Activated CD4-positive, alpha-beta T cell treated with anti-CD3 and anti-CD28 coated beads, Interleukin-2, amount 50 U/mL, for 1 hour (primary cell): ENCODE results near the gene CDH26.

ENCODE experiments used
- DNase-seq: peaks from one replicate; pipeline ENCODE4 v3.0.0-alpha.2; 2020

CDH26 gene

GRCh38 chr20:59988141-59988540 lies 29.9 kb downstream of the CDH26 start:
- DNase-seq: no peak

- no peak for DNase-seq
These were observed 34.4 kb downstream of the CDH26 start for GRCh38 chr20:59992526-59993084.

DNA sequence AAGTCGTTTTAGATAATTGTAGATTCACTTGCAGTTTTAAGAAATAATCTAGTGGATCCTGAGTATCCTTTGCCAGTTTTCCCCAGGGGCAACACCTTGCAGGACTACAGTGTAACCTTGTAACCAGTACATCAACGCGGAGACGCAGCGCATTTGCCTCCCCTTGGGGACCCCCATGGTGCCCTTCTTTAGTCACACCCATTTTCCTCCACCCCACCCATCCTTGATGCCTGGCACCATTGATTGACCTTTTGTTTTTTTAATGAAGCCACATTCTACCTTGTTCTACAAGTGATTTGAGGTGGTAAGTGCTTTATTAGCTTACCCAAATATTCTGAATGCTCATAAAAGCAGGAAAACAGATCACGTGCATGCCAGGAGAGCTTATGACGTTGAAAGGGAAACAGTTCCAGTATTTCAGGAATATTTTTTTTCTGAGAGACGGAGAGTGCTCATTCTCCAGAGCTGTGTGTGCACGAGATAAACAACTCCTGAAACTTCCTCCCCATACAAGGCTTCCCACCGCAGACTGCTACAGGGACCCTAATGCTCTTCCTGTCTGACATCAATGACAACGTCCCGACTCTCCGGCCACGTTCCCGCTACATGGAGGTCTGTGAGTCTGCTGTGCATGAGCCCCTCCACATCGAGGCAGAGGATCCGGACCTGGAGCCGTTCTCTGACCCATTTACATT lies 35.7 kb downstream of the CDH26 start:
- no peak for DNase-seq

DNA sequence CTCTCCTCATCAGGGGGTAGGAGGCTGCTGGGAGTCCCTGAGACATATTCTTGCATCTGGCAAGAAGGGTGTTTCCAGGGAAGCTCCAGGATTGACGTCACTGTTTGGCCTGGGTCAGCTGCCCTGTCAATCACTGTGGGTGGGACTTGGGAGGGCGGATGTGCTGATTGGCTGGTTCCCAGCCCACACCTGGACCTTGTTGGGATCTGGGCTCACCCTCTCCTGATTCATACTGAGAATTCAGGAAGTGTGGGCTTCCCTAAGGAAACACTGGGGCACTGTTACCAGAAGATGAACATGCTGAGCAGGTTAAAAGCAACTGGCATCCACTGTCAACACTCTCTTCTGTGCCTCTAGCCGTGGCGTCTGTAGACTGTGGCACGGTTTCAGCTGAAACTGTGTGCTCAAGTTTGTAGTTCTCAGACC lies 36.5 kb downstream of the CDH26 start:
- DNase-seq: no peak

- no peak for DNase-seq
These were observed 37.9 kb downstream of the CDH26 start for GRCh38 chr20:59996108-59996507.

- no peak for DNase-seq
These were observed 39.7 kb downstream of the CDH26 start for GRCh38 chr20:59997896-59998295.

- DNase-seq: no peak
These were observed 41.3 kb downstream of the CDH26 start for GRCh38 chr20:59999502-59999901.

DNA sequence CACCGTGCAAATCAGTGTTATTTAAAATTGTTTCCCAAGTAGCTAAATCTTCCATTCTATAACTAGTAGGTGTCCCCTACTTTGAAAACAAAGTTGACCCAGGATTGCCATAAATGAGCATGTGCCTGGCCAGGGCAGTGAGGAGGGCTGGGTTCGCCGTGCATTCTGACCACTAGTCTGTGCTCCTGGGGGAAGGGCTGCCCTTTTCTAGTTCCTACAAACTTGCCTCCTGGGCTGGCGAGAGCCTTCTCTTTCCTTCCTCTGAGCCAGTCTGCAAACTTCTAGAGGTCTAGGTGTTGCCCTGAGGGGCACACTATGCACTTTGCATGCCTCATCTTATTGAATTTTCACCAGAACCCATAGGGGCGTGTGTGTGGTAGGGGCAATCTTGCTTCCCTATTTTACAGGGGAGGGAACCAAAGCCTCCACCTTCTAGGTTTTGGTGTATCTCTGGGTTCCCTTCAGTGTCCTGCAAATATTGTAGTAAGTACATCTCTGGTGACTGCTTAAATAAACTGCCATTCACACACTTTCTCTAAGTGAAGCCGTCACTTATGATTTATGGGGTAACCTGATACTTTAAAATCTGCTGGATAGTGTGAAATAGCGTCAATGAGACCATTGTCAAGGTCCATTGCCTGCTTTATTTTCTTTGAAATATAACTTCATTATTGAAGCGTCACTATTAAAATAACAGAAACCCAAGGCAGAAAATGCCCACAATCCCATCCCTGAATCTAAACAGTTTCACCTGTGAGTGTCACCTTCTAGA lies 42.2 kb downstream of the CDH26 start:
- DNase-seq: no peak

DNA sequence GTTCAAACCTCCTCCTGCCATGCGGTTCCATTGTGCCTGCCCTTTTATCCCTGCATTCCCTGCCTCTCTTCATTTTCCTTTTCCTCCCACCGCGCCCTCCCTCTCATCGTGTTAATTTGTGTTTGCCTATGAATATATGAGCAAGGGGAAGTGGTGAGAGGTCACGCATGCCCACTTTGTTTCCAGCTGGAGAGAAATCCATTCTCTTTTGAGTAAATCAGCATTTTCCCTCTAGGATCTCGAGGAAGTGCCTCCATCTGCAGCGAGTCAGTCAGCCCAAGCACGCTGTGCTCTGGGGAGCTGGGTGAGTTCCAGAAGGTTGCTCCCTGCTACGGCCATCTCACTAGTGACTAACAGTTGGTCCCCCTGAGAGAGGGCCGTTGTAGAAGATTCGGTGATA lies 42.9 kb downstream of the CDH26 start:
- no peak for DNase-seq

GRCh38 chr20:60003776-60004175 lies 45.6 kb downstream of the CDH26 start:
- no peak for DNase-seq

GRCh38 chr20:60006261-60006660 lies 48.0 kb downstream of the CDH26 start:
- no peak for DNase-seq

GRCh38 chr20:60007464-60007863 lies 49.2 kb downstream of the CDH26 start:
- no peak for DNase-seq

DNA sequence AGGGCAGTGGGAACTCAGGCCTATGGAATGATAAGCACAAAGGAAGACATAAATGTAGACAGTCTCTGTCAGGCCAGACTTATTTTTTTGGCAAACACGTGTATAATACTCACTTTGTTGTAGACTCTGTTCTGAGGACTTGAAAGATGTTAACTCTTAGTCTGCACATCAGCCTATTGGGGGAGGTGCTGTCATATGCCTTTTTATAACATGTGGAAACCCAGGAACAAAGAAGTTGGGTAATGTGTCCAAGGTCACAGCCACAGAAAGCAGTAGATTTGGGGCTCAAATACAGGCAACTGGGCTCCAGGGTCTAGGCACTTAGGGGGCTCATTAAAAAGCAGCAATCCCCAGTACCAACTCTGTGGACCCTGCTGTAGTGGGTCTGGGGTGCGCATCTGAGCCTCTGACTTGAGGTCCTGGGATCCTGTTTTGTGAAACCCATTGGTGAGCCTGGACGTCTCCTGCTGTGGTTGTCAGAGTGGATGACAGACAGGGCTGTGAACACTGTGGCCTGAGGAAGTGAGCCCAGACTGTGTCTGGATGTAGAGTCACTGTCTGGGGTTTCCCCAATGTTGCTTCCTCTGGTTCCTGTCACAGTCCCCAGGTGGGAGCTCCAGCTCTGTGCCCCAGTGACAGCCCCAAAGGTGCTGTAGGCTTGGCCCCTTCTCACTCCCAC lies 50.0 kb downstream of the CDH26 start:
- DNase-seq: no peak

DNA sequence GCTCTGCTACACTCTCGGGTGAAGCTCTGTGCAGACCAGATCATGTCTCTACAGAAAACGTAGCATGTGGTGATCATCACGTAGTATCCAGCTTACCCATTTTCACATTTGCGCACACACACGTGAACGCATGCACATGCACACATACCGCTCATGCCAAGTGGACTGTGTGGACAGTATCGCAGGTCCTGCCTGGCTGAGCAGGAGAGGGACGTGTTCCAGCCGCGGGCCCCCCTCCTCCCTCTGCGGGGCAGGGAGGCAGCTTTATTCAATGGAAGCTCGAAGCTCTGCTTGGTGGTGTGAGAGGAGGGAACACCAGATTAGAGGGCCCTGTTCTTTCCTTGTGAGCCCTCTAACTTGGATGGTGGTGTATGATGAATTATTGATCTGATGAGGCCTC lies 51.1 kb downstream of the CDH26 start:
- DNase-seq: no peak

- no peak for DNase-seq
These were observed 51.8 kb downstream of the CDH26 start for GRCh38 chr20:60009826-60010616.

GRCh38 chr20:60010689-60011458 lies 52.7 kb downstream of the CDH26 start:
- DNase-seq: no peak

- no peak for DNase-seq
These were observed 53.6 kb downstream of the CDH26 start for GRCh38 chr20:60011512-60012507.

DNA sequence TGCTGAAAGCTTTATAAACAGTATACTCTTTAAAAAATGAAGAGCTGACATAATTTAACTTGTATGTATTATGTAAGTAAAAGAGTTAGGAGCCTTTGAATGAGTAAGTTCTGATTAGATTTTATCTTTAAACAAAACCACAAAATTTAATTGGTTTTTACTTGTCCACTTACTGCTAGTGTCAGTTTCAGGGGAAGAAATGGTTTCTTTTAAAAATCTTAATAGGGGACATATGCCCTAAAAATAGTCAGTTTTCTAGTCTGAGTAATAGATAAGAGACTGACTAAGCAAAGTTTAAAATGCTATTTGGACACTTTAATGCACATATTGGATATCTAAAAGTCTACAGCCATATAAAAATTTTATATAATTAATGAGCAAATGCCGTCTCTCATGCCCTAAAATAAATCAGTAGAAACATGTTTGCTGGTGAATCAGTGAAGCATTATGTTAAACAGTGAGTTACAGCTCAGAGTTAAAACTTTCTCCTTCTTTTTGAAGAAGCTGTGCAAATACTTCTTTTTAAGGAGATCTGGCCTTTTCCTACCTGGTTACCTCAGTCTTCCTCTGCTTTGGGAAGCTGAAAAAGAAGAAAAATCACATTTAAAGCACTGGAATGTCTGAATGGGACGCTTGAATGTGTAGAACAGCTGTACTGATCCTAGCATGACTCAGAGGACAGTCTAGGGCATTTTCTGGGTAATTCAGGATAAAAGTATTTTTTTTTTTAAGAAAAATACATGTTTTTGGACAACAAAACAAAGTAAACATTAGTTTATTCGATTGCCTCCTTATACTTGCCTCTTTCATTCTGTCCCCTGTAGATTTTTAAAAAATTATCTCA lies 55.3 kb downstream of the CDH26 start:
- no peak for DNase-seq

DNA sequence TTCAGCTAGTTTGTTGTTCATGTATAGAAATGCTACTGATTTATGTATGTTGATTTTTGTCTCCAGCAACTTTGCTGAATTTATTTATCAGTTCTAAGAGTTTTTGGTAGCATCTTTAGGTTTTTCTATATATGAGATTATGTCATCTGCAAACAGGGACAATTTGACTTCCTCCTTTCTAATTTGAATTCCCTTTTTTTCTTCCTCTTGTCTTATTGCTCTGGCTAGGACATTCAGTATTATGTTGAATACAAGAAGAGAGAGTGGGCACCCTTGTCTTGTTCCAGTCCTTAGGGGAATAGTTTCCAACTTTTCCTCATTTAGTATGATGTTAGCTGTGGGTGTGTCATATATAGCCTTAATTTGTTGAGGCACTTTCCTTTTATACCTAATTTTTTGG lies 58.2 kb downstream of the CDH26 start:
- no peak for DNase-seq

DNA sequence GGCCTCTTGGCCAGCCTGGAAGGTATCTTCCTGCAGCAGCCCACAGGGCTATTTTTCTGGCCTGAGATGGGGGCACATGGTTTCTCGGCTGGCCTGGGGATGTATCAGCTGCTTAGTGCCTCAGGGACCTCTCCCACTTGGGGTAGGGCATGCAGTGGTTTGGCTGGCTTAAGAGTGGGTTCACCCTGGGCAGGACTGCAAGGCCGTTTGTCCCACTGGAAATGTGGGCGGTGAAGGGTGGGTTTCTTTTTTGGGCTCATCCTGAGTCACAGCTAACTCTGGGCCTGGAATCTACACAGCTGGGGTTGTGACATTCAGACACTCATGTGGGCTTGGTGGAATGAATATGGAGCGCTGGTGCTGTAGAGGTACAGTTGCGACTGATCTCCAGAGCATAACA lies 62.0 kb downstream of the CDH26 start:
- DNase-seq: no peak
